HepG2 (cell line): ENCODE measurements around the gene FAM170B. TPM values are rescaled to one million over a fixed set of nuclear protein-coding genes. Genes with fewer than 3 reads are reported as not detected.

ENCODE experiments used
- ATAC-seq: fragments of 200-7000 bp; cut with Tn5 transposase; 3 replicates; pipeline ENCODE4 v1.9.1; 2020; ENCODE audit warnings: mild to moderate bottlenecking, moderate library complexity
- BruUV-seq: library from RNA; stranded (reverse); fragments of 400-500 nt; replicated peaks from 2 replicates; lab custom pipeline; 2021; lab: Mats Ljungman, UMichigan
- CTCF ChIA-PET: fragments of 300-600 bp; formaldehyde crosslinking; extraction: SDS; loops from one replicate; lab custom pipeline; 2021; ENCODE audit warnings: low total read pairs, inconsistent platforms, low intra/inter-chr PET ratio; lab: Yijun Ruan, JAX
- POLR2A ChIA-PET: fragments of 350-600 bp; sonication (Branson Sonifier 250); formaldehyde crosslinking; loops from one replicate; lab custom pipeline; 2020; ENCODE audit warnings: antibody characterized with exemption, inconsistent platforms; lab: Yijun Ruan, JAX
- DNase-seq: peaks from one replicate; pipeline ENCODE4 v3.0.0-alpha.2; 2015; ENCODE audit warnings: low spot score
- FAIRE-seq: peaks from 3 replicates; lab custom pipeline; 2011; peaks lifted over from hg19 to GRCh38; lab: Jason Lieb, UNC
- H2AFZ ChIP-seq: one replicate; pipeline ENCODE4 v1.6.1; 2011; ENCODE audit warnings: low read length, inconsistent platforms
- H3K27ac ChIP-seq: fragments of 300-600 bp; 3 replicates; pipeline ENCODE4 v1.8.0; 2011; ENCODE audit warnings: mixed run types, mild to moderate bottlenecking, mixed read lengths, low read length, inconsistent platforms; ENCODE audit not compliant: insufficient read depth; ENCODE audit errors: extremely low read length
- H3K27me3 ChIP-seq, 2 experiments: fragments of 200-600 bp in 1 of 2; 2 replicates in 1 of 2; 3 replicates in 1 of 2; pipeline versions ENCODE4 v1.6.0 to v1.8.0; 2011; ENCODE audit warnings: low read length in 2 of 2, mild to moderate bottlenecking in 2 of 2, moderate library complexity in 2 of 2, inconsistent platforms in 1 of 2; ENCODE audit not compliant: insufficient read depth in 2 of 2, control insufficient read depth in 1 of 2
- H3K36me3 ChIP-seq, 2 experiments: fragments of 200-600 bp in 1 of 2; replicated peaks in 1 of 2; 2 replicates in 1 of 2; 3 replicates in 1 of 2; pipeline versions ENCODE4 v1.5.1 to v1.8.0; 2011; ENCODE audit warnings: low read length in 2 of 2, inconsistent platforms in 1 of 2; ENCODE audit not compliant: insufficient read depth in 2 of 2, control insufficient read depth in 1 of 2
- H3K4me1 ChIP-seq: 2 replicates; pipeline ENCODE4 v1.5.1; 2012; ENCODE audit warnings: low read length, inconsistent platforms; ENCODE audit not compliant: insufficient read depth
- H3K4me2 ChIP-seq: 2 replicates; pipeline ENCODE4 v1.6.0; 2011; ENCODE audit warnings: low read depth, low read length, inconsistent platforms
- H3K4me3 ChIP-seq, 3 experiments: fragments of 200-600 bp in 1 of 3; sonication (generic), shearing (Covaris generic) in 1 of 3; replicated peaks in 1 of 3; 2 replicates each; pipeline ENCODE4 v1.5.1; 2011 to 2016; ENCODE audit warnings: low read length in 3 of 3, inconsistent platforms in 2 of 3, low read depth in 2 of 3, mild to moderate bottlenecking in 2 of 3, control low read depth in 1 of 3, mixed read lengths in 1 of 3; ENCODE audit not compliant: insufficient read depth in 1 of 3
- H3K79me2 ChIP-seq: one replicate; pipeline ENCODE4 v1.6.1; 2011; ENCODE audit warnings: low read length, inconsistent platforms; ENCODE audit not compliant: insufficient read depth
- H3K9ac ChIP-seq: 2 replicates; pipeline ENCODE4 v1.6.0; 2011; ENCODE audit warnings: mild to moderate bottlenecking, low read depth, low read length, inconsistent platforms; ENCODE audit not compliant: insufficient read depth
- H3K9me3 ChIP-seq: 2 replicates; pipeline ENCODE4 v1.5.1; 2012; ENCODE audit warnings: mild to moderate bottlenecking, low read length
- H4K20me1 ChIP-seq: 2 replicates; pipeline ENCODE4 v1.6.0; 2011; ENCODE audit warnings: inconsistent platforms, mild to moderate bottlenecking, low read length, moderate library complexity; ENCODE audit not compliant: insufficient read depth
- HINFP ChIP-seq: sonication (generic); formaldehyde crosslinking; IDR thresholded peaks from 2 replicates; pipeline ENCODE4 v1.4.0; 2020; ENCODE audit warnings: low read depth, mild to moderate bottlenecking, missing genetic modification reagents
- POGZ ChIP-seq: sonication (generic); formaldehyde crosslinking; IDR thresholded peaks from 2 replicates; pipeline ENCODE4 v1.4.0; 2020; ENCODE audit warnings: mild to moderate bottlenecking, missing genetic modification reagents
- TEAD3 ChIP-seq: optimal IDR thresholded peaks from 2 replicates; pipeline ENCODE3; 2016; ENCODE audit warnings: borderline replicate concordance
- THAP9 ChIP-seq: sonication (generic); formaldehyde crosslinking; IDR thresholded peaks from 2 replicates; pipeline ENCODE4; 2020; ENCODE audit warnings: missing genetic modification reagents, mild to moderate bottlenecking, borderline replicate concordance
- ZNF256 ChIP-seq: sonication (generic); formaldehyde crosslinking; conservative IDR thresholded peaks from 2 replicates; pipeline ENCODE4 v1.4.0; 2020; ENCODE audit warnings: missing genetic modification reagents
- ZNF282 ChIP-seq: fragments of 450-650 bp; IDR thresholded peaks from 2 replicates; pipeline ENCODE4 v1.6.1; 2018; ENCODE audit not compliant: partially characterized antibody
- ZNF513 ChIP-seq: sonication (generic); formaldehyde crosslinking; conservative IDR thresholded peaks from 2 replicates; pipeline ENCODE4 v1.5.0; 2020; ENCODE audit warnings: missing genetic modification reagents
- ZNF552 ChIP-seq: sonication (generic); formaldehyde crosslinking; IDR thresholded peaks from 2 replicates; pipeline ENCODE4 v1.9.0; 2022; ENCODE audit warnings: missing genetic modification reagents, mild to moderate bottlenecking, borderline replicate concordance
- ZNF569 ChIP-seq: sonication (generic); formaldehyde crosslinking; IDR thresholded peaks from 2 replicates; pipeline ENCODE4 v1.5.0; 2020; ENCODE audit warnings: mild to moderate bottlenecking, missing genetic modification reagents, moderate library complexity, borderline replicate concordance
- ZNF616 ChIP-seq: sonication (generic); formaldehyde crosslinking; IDR thresholded peaks from 2 replicates; pipeline ENCODE4 v1.5.0; 2020; ENCODE audit warnings: low read depth, mild to moderate bottlenecking, missing genetic modification reagents
- ZNF737 ChIP-seq: sonication (generic); formaldehyde crosslinking; IDR thresholded peaks from 2 replicates; pipeline ENCODE4 v1.5.0; 2020; ENCODE audit warnings: missing genetic modification reagents, mild to moderate bottlenecking, borderline replicate concordance
- ZNF768 ChIP-seq: sonication (generic); formaldehyde crosslinking; IDR thresholded peaks from 2 replicates; pipeline ENCODE4 v1.4.0; 2020; ENCODE audit warnings: missing genetic modification reagents
- WGBS: methylation state at CpG from one replicate; pipeline ENCODE4 v1.1.6; 2017; ENCODE audit warnings: low lambda C conversion rate; 5-methylcytosine and 5-hydroxymethylcytosine counted together
- in situ Hi-C: cut with HindIII; loops from 2 replicates; pipeline ENCODE4 v1.10.0; 2017; ENCODE audit warnings: low pct_unique_long_range_greater_than_20kb; ENCODE audit not compliant: extremely low pct_ligation_motif_present
- intact Hi-C: fragments of 100-400 bp; cut with micrococcal nuclease; formaldehyde crosslinking; loops from one replicate; pipeline ENCODE4 v1.10.0; 2022; ENCODE audit not compliant: unreplicated experiment
- polyA plus RNA-seq, 8 experiments: library from polyadenylated mRNA; depleted of rRNA in 3 of 8; stranded (reverse) in 7 of 8; unstranded in 1 of 8; fragments of >200 nt; fragmentation: Illumina TruSeq in 4 of 8; extraction: Trizol in 4 of 8; gene quantifications; 2 replicates each; pipeline versions ENCODE4 v1.2.1 to v1.2.3, GENCODE V29; 2011 to 2016; ENCODE audit warnings: low read depth in 4 of 8, missing spikeins in 1 of 8, mixed read lengths in 1 of 8; ENCODE audit not compliant: insufficient read depth in 1 of 8
- total RNA-seq, 5 experiments: library from RNA; depleted of rRNA; stranded (reverse); fragments of >200 nt; fragmentation: Illumina TruSeq; extraction: Trizol; gene quantifications; 2 replicates each; pipeline ENCODE4 v1.2.3, GENCODE V29; 2016; ENCODE audit warnings: low read depth in 1 of 5
- TF ChIP-seq, protein P1 (sequence below): sonication (generic); formaldehyde crosslinking; IDR thresholded peaks from 2 replicates; pipeline ENCODE4 v1.5.0; 2020; ENCODE audit warnings: missing genetic modification reagents, mild to moderate bottlenecking, borderline replicate concordance
- TF ChIP-seq, protein P2 (sequence below): sonication (generic); formaldehyde crosslinking; IDR thresholded peaks from 2 replicates; pipeline ENCODE4 v1.5.1; 2020; ENCODE audit warnings: missing genetic modification reagents, mild to moderate bottlenecking, borderline replicate concordance

Gene FAM170B
- total and polyA plus RNA-seq, 2 of the 13 experiments (the other 11 are each of a cell fraction or from before 2014, with no cell fraction given), result not detected

- H3K9ac ChIP-seq, result no peak overlapping the region
- no peaks in the 10 kb centered on the region for H4K20me1 ChIP-seq
- no peaks in the 10 kb centered on the region for H3K4me1 ChIP-seq
- no peak for ATAC-seq
- WGBS, result 15% methylated on average over 5 of the region's 6 CpGs
- H3K4me3 ChIP-seq, result no peak overlapping the region
- in situ Hi-C loops, result no loop called here
- no TSS peak for BruUV-seq
- peaks cover 12% of the 10 kb centered on the region for H3K9me3 ChIP-seq
- CTCF ChIA-PET, result no interaction called here
- no peak overlapping the region for H2AFZ ChIP-seq
- peaks cover 2 to 5% of the 10 kb centered on the region in 2 experiments; a peak in 1 of 5 replicates for H3K27me3 ChIP-seq
- POLR2A ChIA-PET, result no interaction called here
- DNase-seq, result no peak
- no peaks in the 10 kb centered on the region for H3K36me3 ChIP-seq
- intact Hi-C loops, result no loop called here
- H3K79me2 ChIP-seq, result no peaks in the 10 kb centered on the region
- H3K4me2 ChIP-seq, result no peak overlapping the region
- FAIRE-seq, result no peak
- H3K27ac ChIP-seq, result no peak overlapping the region
- TF ChIP-seq ZNF552 (CRISPR knock-in tag) (no peak), THAP9 (CRISPR knock-in tag) (no peak), ZNF256 (CRISPR knock-in tag) (no peak), ZNF569 (CRISPR knock-in tag) (no peak), TEAD3 (CRISPR knock-in tag) (no peak), ZNF513 (no peak), ZNF768 (CRISPR knock-in tag) (no peak), POGZ (CRISPR knock-in tag) (no peak), ZNF737 (no peak), HINFP (no peak), ZNF282 (no peak), ZNF616 (CRISPR knock-in tag) (no peak)
- TF ChIP-seq, protein P1, sequence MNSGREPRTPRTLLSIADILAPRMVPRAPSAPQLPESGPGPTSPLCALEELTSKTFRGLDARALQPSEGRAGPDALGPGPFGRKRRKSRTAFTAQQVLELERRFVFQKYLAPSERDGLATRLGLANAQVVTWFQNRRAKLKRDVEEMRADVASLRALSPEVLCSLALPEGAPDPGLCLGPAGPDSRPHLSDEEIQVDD (CRISPR knock-in tag), result no peak
- TF ChIP-seq, protein P2, sequence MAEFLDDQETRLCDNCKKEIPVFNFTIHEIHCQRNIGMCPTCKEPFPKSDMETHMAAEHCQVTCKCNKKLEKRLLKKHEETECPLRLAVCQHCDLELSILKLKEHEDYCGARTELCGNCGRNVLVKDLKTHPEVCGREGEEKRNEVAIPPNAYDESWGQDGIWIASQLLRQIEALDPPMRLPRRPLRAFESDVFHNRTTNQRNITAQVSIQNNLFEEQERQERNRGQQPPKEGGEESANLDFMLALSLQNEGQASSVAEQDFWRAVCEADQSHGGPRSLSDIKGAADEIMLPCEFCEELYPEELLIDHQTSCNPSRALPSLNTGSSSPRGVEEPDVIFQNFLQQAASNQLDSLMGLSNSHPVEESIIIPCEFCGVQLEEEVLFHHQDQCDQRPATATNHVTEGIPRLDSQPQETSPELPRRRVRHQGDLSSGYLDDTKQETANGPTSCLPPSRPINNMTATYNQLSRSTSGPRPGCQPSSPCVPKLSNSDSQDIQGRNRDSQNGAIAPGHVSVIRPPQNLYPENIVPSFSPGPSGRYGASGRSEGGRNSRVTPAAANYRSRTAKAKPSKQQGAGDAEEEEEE, result no peak
These were observed 43.0 kb downstream of the FAM170B start for GRCh38 chr10:49090696-49091380.
